ENCODE data around the gene BBLN. TPM values are rescaled to one million over a fixed set of nuclear protein-coding genes. Genes with fewer than 3 reads are reported as not detected.
"Not testable (repeated sequence)": the region's sequence is repeated elsewhere in the genome, so short reads cannot be mapped to it uniquely, and the experiment has no call there.

Gene BBLN
- total and polyA plus RNA-seq, 7 donors: 111 to 273 (median 158) TPM

DNA sequence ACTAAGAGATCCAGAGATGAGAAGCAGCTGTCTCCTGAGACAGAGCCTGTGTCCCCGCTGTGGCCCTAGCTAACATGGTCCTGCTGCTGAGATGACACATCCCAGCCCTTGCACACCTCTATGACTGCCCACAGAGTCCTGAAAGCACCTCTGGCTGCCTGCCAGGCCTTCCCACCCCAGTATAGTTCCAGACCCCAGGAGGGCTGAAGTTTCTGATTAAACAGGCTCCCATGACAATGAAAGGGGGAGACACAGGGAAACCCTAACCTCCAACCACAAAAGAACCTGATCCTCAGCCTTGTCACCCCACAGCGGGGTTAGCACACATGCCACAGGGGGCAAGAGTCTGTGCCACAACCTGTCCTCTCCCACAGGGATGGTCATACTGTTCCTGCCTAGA is 15.7 kb downstream of the BBLN start:
- Histone ChIP-seq H3K27ac (peak overlapping the region in 2 of 4 donors; percentile 12 to 59), H3K27me3 (no peaks in the 10 kb centered on the region), H3K9me3 (no peaks in the 10 kb centered on the region), H3K4me3 (no peak overlapping the region), H3K4me1 (no peaks in the 10 kb centered on the region), H3K36me3 (peaks cover 43 to 87% (median 56%) of the 10 kb centered on the region in 4 donors)
- no peak for DNase-seq
- intact Hi-C loops (cut with DNase I): no loop called here
- TF ChIP-seq POLR2A (IDR thresholded peaks at IDR 0.05) (no peak), POLR2AphosphoS5 (IDR thresholded peaks at IDR 0.05) (no peak), EP300 (IDR thresholded peaks at IDR 0.05) (no peak)
- TF ChIP-seq, protein P1, sequence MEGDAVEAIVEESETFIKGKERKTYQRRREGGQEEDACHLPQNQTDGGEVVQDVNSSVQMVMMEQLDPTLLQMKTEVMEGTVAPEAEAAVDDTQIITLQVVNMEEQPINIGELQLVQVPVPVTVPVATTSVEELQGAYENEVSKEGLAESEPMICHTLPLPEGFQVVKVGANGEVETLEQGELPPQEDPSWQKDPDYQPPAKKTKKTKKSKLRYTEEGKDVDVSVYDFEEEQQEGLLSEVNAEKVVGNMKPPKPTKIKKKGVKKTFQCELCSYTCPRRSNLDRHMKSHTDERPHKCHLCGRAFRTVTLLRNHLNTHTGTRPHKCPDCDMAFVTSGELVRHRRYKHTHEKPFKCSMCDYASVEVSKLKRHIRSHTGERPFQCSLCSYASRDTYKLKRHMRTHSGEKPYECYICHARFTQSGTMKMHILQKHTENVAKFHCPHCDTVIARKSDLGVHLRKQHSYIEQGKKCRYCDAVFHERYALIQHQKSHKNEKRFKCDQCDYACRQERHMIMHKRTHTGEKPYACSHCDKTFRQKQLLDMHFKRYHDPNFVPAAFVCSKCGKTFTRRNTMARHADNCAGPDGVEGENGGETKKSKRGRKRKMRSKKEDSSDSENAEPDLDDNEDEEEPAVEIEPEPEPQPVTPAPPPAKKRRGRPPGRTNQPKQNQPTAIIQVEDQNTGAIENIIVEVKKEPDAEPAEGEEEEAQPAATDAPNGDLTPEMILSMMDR (IDR thresholded peaks at IDR 0.05): no peak
- 95 to 96% methylated on average over 2 of the region's 2 CpGs for WGBS, 2 donors

DNA sequence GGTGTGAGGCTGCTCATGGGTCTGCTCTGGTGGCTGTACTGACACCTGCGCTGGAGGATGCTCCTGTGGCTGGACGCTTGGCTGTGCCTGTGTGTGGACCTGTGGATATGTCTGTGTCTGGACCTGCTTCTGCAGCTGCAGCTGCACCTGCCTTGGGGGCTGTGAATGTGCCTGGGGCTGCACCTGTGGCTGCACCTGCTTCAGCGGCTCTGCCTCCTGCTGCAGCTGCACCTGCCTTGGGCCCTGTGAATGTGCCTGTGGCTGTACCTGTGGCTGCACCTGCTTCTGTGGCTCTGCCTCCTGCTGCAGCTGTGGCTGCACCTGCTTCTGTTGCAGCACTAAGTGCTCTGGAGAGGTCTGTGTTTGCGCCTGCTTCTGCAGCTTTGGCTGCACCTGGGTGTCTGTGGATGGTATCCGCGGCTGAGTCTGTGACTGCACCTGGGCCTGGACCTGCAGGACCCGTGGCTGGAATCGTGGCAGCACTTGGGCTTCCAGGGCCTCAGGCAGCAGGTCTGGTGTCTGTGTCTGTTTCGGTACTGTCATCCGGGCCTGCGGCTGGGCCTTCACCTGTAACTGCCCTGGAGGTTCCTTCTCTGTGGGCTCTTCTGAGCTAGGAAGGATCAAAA is 18.9 kb downstream of the BBLN start:
- H3K36me3 ChIP-seq: peaks cover 44 to 91% (median 63%) of the 10 kb centered on the region in 4 donors

DNA sequence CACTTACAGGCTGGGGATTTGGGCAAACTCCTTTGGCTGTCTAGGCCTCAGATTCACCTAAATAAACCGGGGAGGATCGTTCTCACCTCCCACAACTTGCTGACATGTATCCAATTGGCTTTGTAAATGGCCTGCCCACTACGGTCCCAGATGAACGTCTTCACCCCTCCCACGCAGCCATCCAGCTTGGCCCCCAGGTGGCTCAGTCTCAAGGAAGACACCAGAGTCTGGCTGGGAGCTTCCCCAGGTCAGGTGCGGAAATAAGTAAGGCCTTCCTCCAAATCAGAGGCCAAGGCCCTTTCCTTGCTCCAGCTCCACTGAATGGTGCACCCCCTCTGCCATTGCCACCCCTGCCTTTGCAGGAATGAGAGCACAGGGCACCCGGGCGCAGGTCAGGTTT is 19.9 kb downstream of the BBLN start:
- DNase-seq: no peak
- TF ChIP-seq EP300 (IDR thresholded peaks at IDR 0.05): no peak
- TF ChIP-seq POLR2A (IDR thresholded peaks at IDR 0.05): no peak
- TF ChIP-seq, protein P1 (IDR thresholded peaks at IDR 0.05): no peak
- TF ChIP-seq POLR2AphosphoS5 (IDR thresholded peaks at IDR 0.05): no peak
- 97 to 98% methylated on average over 8 of the region's 8 CpGs for WGBS, 2 donors
- H3K36me3 ChIP-seq: peaks cover 44 to 91% (median 60%) of the 10 kb centered on the region in 4 donors
- H3K27ac ChIP-seq: no peak overlapping the region
- intact Hi-C loops (cut with DNase I): no loop called here
- peaks cover 0 to 3% (median 0%) of the 10 kb centered on the region in 4 donors for H3K4me1 ChIP-seq
- H3K27me3 ChIP-seq: no peaks in the 10 kb centered on the region
- H3K9me3 ChIP-seq: no peaks in the 10 kb centered on the region
- no peak overlapping the region for H3K4me3 ChIP-seq

More for the DNA sequence above, 18.9 kb downstream of the BBLN start:
- Histone ChIP-seq H3K4me1 (peaks cover 0 to 3% (median 0%) of the 10 kb centered on the region in 4 donors), H3K9me3 (no peaks in the 10 kb centered on the region), H3K27ac (no peak overlapping the region), H3K27me3 (no peaks in the 10 kb centered on the region), H3K4me3 (no peak overlapping the region)
- intact Hi-C loops (cut with DNase I): no loop called here
- 98% methylated on average over 11 of the region's 11 CpGs for WGBS, 2 donors
- TF ChIP-seq POLR2A (IDR thresholded peaks at IDR 0.05) (no peak), POLR2AphosphoS5 (IDR thresholded peaks at IDR 0.05) (no peak), EP300 (IDR thresholded peaks at IDR 0.05) (no peak)
- TF ChIP-seq, protein P1 (IDR thresholded peaks at IDR 0.05): no peak
- no peak for DNase-seq

DNA sequence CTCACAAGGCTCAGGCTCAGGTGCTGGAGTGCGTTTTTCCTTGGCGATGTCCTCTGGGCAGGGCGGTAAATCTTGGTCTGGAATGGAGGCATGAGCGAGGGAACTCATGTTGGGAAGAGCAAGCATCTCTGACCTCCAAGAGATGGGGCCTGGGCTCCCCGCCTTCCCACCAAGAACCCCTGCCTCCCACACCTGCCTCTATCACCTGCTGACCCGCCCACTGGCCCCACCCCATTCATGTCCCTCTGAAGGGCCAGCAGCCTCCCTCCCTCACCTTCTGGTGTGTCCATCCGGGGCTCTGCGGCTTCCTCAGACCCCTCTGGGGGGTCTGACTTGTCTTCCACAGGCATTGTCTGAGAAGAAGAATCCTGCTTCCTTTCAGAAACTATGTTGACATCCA is 20.4 kb downstream of the BBLN start:
- Histone ChIP-seq H3K4me3 (no peak overlapping the region), H3K36me3 (peaks cover 42 to 91% (median 62%) of the 10 kb centered on the region in 4 donors), H3K9me3 (no peaks in the 10 kb centered on the region), H3K4me1 (peaks cover 0 to 3% (median 0%) of the 10 kb centered on the region in 4 donors), H3K27ac (no peak overlapping the region), H3K27me3 (no peaks in the 10 kb centered on the region)
- WGBS, 2 donors: 98 to 99% methylated on average over 8 of the region's 8 CpGs
- no peak for TF ChIP-seq POLR2AphosphoS5 (IDR thresholded peaks at IDR 0.05)
- TF ChIP-seq POLR2A (IDR thresholded peaks at IDR 0.05): no peak
- TF ChIP-seq EP300 (IDR thresholded peaks at IDR 0.05): no peak
- DNase-seq: no peak
- intact Hi-C loops (cut with DNase I): no loop called here

DNA sequence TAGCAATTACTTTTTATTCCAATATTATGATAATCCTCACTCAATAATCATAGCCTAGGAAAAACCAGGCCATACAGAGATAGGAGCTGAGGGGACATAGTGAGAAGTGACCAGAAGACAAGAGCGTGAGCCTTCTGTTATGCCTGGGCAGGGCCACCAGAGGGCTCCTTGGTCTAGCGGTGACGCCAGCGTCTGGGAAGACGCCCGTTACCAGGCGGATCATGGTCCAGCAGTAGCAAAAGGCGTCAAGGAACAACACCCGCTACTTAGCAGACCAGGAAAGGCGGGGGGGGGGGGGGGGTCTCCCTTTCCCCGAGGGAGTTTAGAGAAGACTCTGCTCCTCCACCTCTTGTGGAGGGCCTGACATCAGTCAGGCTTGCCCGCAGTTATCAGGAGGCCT is 21.4 kb downstream of the BBLN start:
- 69 to 71% methylated on average over 12 of the region's 12 CpGs for WGBS, 2 donors
- TF ChIP-seq, protein P1 (IDR thresholded peaks at IDR 0.05): peak; percentile 9 to 54 (median 38)
- intact Hi-C loops (cut with DNase I); H3K27me3 ChIP-seq; H3K4me3 ChIP-seq; H3K4me1 ChIP-seq; H3K9me3 ChIP-seq: not testable (repeated sequence)
- Histone ChIP-seq H3K36me3 (peaks cover 32 to 91% (median 58%) of the 10 kb centered on the region in 4 donors), H3K27ac (peak overlapping the region in 1 of 4 donors; percentile 34)
- peak; percentile 85 for DNase-seq

Data from sigmoid colon (tissue), 7 donors.